Ascending aorta (tissue), 2 donors: ENCODE results near the gene PPP1R16B. TPM values are rescaled to one million over a fixed set of nuclear protein-coding genes. Genes with fewer than 3 reads are reported as not detected.

ENCODE experiments used
- DNase-seq, 2 donors: peaks; one replicate each; pipeline ENCODE4 v3.0.0-alpha.2; 2019; ENCODE audit warnings: low spot score in 2 of 2
- H3K27ac ChIP-seq, 2 donors: fragments of 200-600 bp; sonication (generic); one replicate each; pipeline ENCODE4 v1.5.1; 2016 to 2017; ENCODE audit warnings: mild to moderate bottlenecking in 1 of 2
- H3K27me3 ChIP-seq: fragments of 200-600 bp; sonication (generic); one replicate; pipeline ENCODE4 v1.5.1; 2017
- H3K36me3 ChIP-seq, 2 donors: fragments of 200-600 bp; sonication (generic); one replicate each; pipeline ENCODE4 v1.5.1; 2016
- H3K4me1 ChIP-seq, 2 donors: fragments of 200-600 bp; sonication (generic); one replicate each; pipeline ENCODE4 v1.5.1; 2016 to 2017; ENCODE audit warnings: mild to moderate bottlenecking in 1 of 2
- H3K4me3 ChIP-seq, 2 donors: fragments of 200-600 bp; sonication (generic); one replicate each; pipeline ENCODE4 v1.5.1; 2016 to 2017; ENCODE audit warnings: mild to moderate bottlenecking in 1 of 2
- H3K9me3 ChIP-seq, 2 donors: fragments of 200-600 bp; sonication (generic); one replicate each; pipeline ENCODE4 v1.5.1; 2016
- intact Hi-C: fragments of 100-400 bp; cut with DNase I; formaldehyde crosslinking; loops from one replicate; pipeline ENCODE4 v1.15.1; 2023
- total RNA-seq: library from RNA; depleted of rRNA; stranded (reverse); fragments of >200 nt; gene quantifications from one replicate; pipeline ENCODE4 v1.1.0, GENCODE V29; 2016
- TF ChIP-seq, protein P1 (sequence below), 3 experiments: fragments of 200-600 bp in 2 of 3; fragments of 450-650 bp in 1 of 3; sonication (generic) in 2 of 3; IDR thresholded peaks; one replicate each; pipeline ENCODE4 v1.5.1; 2016 to 2019; ENCODE audit warnings: antibody characterized with exemption in 3 of 3, mild to moderate bottlenecking in 1 of 3, moderate library complexity in 1 of 3

PPP1R16B gene
- total RNA-seq, 1 donor from 2014 or later = 26.4 TPM

DNA sequence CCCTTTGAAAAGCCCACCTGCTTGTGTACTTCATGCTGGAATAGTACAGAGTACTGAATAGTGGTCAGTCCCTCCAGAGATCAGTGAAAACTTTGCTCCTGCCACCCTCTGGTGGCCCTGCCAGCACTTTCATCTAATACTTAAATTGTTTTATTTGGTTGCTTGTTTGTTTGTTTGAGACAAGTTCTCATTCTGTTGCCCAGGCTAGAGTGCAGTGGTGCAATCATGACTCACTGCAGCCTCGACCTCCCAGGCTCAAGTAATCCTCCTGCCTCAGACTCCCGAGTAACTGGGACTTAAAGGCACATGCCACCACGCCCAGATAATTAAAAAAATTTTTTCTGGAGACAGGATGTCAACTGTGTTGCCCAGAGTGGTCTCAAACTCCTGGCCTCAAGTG, 129.8 kb downstream of the PPP1R16B start:
- H3K4me1 ChIP-seq = no peaks in the 10 kb centered on the region
- H3K27ac ChIP-seq = no peak overlapping the region
- DNase-seq = no peak
- no peaks in the 10 kb centered on the region for H3K9me3 ChIP-seq
- H3K36me3 ChIP-seq = no peaks in the 10 kb centered on the region
- TF ChIP-seq, protein P1, sequence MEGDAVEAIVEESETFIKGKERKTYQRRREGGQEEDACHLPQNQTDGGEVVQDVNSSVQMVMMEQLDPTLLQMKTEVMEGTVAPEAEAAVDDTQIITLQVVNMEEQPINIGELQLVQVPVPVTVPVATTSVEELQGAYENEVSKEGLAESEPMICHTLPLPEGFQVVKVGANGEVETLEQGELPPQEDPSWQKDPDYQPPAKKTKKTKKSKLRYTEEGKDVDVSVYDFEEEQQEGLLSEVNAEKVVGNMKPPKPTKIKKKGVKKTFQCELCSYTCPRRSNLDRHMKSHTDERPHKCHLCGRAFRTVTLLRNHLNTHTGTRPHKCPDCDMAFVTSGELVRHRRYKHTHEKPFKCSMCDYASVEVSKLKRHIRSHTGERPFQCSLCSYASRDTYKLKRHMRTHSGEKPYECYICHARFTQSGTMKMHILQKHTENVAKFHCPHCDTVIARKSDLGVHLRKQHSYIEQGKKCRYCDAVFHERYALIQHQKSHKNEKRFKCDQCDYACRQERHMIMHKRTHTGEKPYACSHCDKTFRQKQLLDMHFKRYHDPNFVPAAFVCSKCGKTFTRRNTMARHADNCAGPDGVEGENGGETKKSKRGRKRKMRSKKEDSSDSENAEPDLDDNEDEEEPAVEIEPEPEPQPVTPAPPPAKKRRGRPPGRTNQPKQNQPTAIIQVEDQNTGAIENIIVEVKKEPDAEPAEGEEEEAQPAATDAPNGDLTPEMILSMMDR (IDR thresholded peaks at IDR 0.05) = no peak
- H3K4me3 ChIP-seq = no peak overlapping the region
- no peaks in the 10 kb centered on the region for H3K27me3 ChIP-seq
- intact Hi-C loops = no loop called here

DNA sequence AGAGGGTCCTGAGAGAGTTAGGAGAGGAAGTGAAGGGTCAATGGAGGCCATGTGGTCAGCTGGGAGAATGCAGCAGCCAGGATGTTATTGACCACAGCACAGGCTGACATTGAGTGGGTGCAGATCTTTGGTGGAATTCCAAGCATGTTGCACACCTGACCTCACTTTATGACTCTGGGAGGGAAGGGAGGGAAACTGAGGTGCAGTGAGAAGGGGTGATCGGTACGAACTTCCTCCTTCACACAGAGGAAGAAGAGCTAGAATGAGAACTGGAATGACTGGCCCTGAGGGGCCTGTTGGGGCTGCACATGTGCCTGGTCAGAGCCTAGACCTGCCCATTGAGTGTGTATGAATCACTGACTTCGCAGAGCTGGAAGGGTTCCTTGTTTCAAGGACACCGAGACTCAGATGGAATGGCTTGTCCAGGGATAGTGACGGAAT, 130.5 kb downstream of the PPP1R16B start:
- H3K36me3 ChIP-seq = no peaks in the 10 kb centered on the region
- no peak overlapping the region for H3K4me3 ChIP-seq
- H3K9me3 ChIP-seq = no peaks in the 10 kb centered on the region
- TF ChIP-seq, protein P1 (IDR thresholded peaks at IDR 0.05) = no peak
- H3K27ac ChIP-seq = no peak overlapping the region
- H3K27me3 ChIP-seq = no peaks in the 10 kb centered on the region
- DNase-seq = no peak
- intact Hi-C loops = no loop called here
- no peaks in the 10 kb centered on the region for H3K4me1 ChIP-seq

DNA sequence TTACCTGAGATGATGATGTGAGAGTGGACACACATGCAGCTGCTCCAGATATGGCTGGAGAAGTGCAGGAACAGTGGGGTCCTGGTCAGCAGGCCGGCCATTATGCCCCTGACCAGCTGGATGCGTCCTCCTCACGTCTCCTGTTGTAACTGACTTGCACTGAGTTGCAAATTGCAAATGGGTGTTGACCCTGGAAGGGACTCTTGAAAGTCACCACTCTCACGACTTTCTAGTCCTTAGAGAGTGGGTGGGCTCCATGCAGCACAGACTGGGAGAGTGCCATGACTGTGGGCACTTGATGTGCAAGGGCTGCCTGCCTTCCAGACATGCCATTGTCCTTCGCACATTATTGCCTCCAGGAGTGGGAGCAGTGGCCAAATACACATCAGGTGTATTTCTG, 131.5 kb downstream of the PPP1R16B start:
- no peaks in the 10 kb centered on the region for H3K27me3 ChIP-seq
- DNase-seq = no peak
- H3K27ac ChIP-seq = no peak overlapping the region
- no peak overlapping the region for H3K4me3 ChIP-seq
- TF ChIP-seq, protein P1 (IDR thresholded peaks at IDR 0.05) = no peak
- H3K9me3 ChIP-seq = no peaks in the 10 kb centered on the region
- H3K4me1 ChIP-seq = no peaks in the 10 kb centered on the region
- H3K36me3 ChIP-seq = no peaks in the 10 kb centered on the region
- intact Hi-C loops = no loop called here

DNA sequence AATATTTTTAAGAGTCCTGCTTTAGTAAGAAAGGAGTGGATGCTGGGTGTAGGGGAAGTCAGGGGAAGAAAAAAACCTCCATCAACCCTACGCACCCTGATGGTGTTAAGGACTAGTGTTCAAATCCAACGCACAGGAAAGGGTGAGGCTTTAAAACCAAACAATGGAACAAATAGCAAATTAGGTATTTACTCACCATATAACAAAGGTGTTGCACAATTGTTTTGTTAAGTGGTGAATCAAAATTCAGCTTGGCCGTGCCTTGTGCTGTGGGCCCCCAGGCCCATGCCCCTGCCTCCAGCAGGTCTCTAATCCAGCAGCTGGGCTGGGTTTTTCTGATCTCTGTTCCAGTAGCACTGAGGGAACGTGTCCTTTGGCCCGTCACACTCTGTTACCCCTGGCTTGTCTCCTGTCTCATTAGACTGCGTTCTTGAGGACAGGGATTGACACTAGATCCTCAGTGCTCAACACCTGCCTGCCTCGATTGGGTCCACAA, 132.5 kb downstream of the PPP1R16B start:
- intact Hi-C loops = no loop called here
- no peak for DNase-seq
- no peak overlapping the region for H3K4me3 ChIP-seq
- TF ChIP-seq, protein P1 (IDR thresholded peaks at IDR 0.05) = no peak
- H3K9me3 ChIP-seq = no peaks in the 10 kb centered on the region
- H3K27ac ChIP-seq = no peak overlapping the region
- H3K27me3 ChIP-seq = no peaks in the 10 kb centered on the region
- H3K4me1 ChIP-seq = no peaks in the 10 kb centered on the region
- no peaks in the 10 kb centered on the region for H3K36me3 ChIP-seq

DNA sequence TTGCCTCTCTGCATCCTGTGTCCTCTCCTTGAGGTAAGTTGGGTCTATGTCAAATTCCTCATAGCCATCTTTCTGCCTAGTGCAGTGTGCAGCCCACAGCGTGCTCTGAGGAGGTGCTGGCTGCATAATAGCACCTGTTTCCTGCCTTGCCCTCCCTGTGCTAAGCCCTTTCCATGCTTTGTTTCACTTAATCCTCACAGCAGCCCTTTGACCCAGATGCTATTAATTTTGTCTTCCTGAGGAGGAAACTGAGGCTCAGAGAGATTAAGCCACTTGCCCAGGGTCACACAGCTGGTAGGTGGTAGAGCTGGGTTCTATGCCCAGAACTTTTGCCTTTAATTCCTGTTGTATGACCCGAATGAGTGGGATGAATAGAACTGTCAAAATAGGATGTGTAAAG, 134.2 kb downstream of the PPP1R16B start:
- Histone ChIP-seq H3K9me3 (no peaks in the 10 kb centered on the region), H3K27ac (no peak overlapping the region), H3K4me1 (no peaks in the 10 kb centered on the region), H3K27me3 (no peaks in the 10 kb centered on the region), H3K4me3 (no peak overlapping the region), H3K36me3 (no peaks in the 10 kb centered on the region)
- DNase-seq = no peak
- TF ChIP-seq, protein P1 (IDR thresholded peaks at IDR 0.05) = no peak
- intact Hi-C loops = no loop called here

DNA sequence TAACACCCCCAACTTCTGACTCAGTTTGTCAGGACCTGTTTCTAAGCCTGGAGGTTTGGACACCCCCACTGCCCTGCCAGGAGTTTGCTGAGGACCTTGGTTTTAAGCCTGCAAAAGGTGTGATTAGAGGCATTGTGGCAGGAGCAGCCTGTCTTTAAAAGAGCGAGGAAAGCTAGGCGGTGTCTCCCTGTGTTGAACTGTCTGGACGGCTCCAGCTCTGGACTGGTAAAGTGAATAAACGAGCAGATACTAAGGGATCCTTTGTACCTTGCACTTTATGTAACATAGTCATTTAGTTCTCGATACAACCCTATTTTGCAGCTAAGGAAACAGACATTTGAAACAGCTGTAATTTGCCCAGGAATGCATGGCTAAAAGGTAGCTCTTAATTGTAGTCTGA, 135.1 kb downstream of the PPP1R16B start:
- intact Hi-C loops = no loop called here
- H3K4me3 ChIP-seq = no peak overlapping the region
- no peaks in the 10 kb centered on the region for H3K27me3 ChIP-seq
- TF ChIP-seq, protein P1 (IDR thresholded peaks at IDR 0.05) = no peak
- no peaks in the 10 kb centered on the region for H3K36me3 ChIP-seq
- H3K9me3 ChIP-seq = no peaks in the 10 kb centered on the region
- DNase-seq = no peak
- H3K4me1 ChIP-seq = no peaks in the 10 kb centered on the region
- no peak overlapping the region for H3K27ac ChIP-seq
